Stimulated activated CD8-positive, alpha-beta memory T cell treated with anti-CD3 and anti-CD28 coated beads, Interleukin-12 subunit alpha, Interleukin-12 subunit beta, amount 100 ng/mL, for 4 hours (primary cell): Measurements from ENCODE around the gene CRB2.

Source experiments
- DNase-seq: peaks from one replicate; pipeline ENCODE4 v3.0.0-alpha.2; 2020; ENCODE audit warnings: low read depth

CRB2 gene

GRCh38 chr9:123422635-123423310 lies 66.8 kb downstream of the CRB2 start:
- DNase-seq, result no peak

- no peak for DNase-seq
These were observed 67.3 kb downstream of the CRB2 start for GRCh38 chr9:123423311-123423640.

GRCh38 chr9:123424131-123424530 lies 68.1 kb downstream of the CRB2 start:
- DNase-seq, result no peak

- DNase-seq, result no peak
These were observed 68.7 kb downstream of the CRB2 start for GRCh38 chr9:123424552-123425225.

GRCh38 chr9:123425261-123425821 lies 69.3 kb downstream of the CRB2 start:
- no peak for DNase-seq

GRCh38 chr9:123425836-123426365 lies 69.9 kb downstream of the CRB2 start:
- no peak for DNase-seq

GRCh38 chr9:123426406-123426805 lies 70.4 kb downstream of the CRB2 start:
- DNase-seq, result no peak
